ENCODE data around the gene NF1. TPM values are rescaled to one million over a fixed set of nuclear protein-coding genes. Genes with fewer than 3 reads are reported as not detected.

The NF1 gene
- polyA plus RNA-seq, 3 donors: 1.2 to 7.4 (median 2.1) TPM

DNA sequence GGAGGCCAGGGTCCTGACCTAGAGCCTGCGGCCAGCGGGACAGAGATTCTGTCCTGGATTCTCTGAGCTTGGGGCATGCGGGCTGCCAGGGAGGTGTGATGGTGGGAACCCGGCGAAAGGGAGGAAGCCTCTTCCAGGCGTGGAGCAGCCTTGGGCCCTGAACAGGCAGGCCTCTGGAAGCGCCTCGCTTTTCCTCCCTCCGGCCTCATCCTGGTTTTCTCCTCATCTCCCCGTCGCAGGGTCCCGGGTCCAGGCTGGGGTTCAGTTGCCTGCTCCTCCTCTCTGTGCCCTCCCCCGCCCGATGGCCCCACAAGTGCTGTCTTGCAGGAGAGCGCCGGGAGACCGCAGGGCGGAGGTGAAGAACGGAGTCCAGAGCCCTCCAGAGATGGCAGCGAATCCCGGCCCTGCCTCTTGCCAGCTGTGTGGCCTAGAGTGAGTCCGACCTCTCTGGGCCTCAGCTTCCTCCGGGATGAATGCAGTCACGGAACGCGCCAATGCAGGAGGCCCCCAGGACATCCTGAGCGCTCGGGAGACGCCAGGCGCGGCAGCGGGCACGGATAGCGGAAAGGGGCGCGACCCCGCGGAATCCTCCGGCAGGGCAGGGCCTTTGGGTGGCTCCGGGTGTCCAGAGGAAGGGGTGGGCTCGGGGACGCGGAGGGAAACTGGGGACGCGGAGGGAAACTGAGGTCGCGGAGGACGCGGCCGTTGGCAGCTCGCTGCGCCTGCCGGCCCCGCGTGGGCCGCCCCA lies 296.1 kb downstream of the NF1 start:
- 14% methylated on average over 48 of the region's 56 CpGs for WGBS (ENCODE audit: insufficient coverage)
- Histone ChIP-seq H3K4me1 (ENCODE audit: control insufficient read depth in 1 of 2, insufficient read depth in 2 of 2, low read length in 2 of 2) (peaks cover 10 to 14% of the 10 kb centered on the region in 2 donors), H3K79me2 (ENCODE audit: insufficient read depth, low read length) (no peaks in the 10 kb centered on the region), H3K9me3 (replicated peaks in 1 of 2; ENCODE audit: control insufficient read depth in 1 of 2, insufficient read depth in 1 of 2, low read length in 2 of 2) (no peaks in the 10 kb centered on the region), H2AFZ (ENCODE audit: insufficient read depth, low read depth, low read length, poor library complexity, severe bottlenecking) (peak overlapping the region; percentile 53), H3K27me3 (ENCODE audit: control insufficient read depth in 2 of 2, insufficient read depth in 2 of 2, low read length in 2 of 2) (peaks cover 26 to 61% of the 10 kb centered on the region in 2 donors), H3K4me2 (replicated peaks; ENCODE audit: extremely low read depth, low read length, poor library complexity, severe bottlenecking) (peak overlapping the region; percentile 70), H3K36me3 (replicated peaks in 1 of 2; ENCODE audit: control insufficient read depth in 1 of 2, insufficient read depth in 2 of 2, low read length in 2 of 2) (no peaks in the 10 kb centered on the region), H3K9ac (ENCODE audit: insufficient read depth, low read length, poor library complexity, severe bottlenecking) (no peak overlapping the region), H3K4me3 (replicated peaks in 1 of 3; ENCODE audit: low read depth in 2 of 3, low read length in 3 of 3) (peak overlapping the region in 1 of 3 experiments; percentile 63), H4K20me1 (ENCODE audit: insufficient read depth, low read length) (no peaks in the 10 kb centered on the region), H3K27ac (ENCODE audit: low read depth in 1 of 2, low read length in 2 of 2) (no peak overlapping the region)
- Mint-ChIP-seq H3K9me3 (peaks cover 0 to 16% (median 7%) of the 10 kb centered on the region in 7 donors), H3K27ac (no peak overlapping the region), H3K27me3 (ENCODE audit: low read depth in 3 of 3) (peaks cover 60 to 68% (median 61%) of the 10 kb centered on the region in 3 donors), H3K4me3 (peak overlapping the region; percentile 73 to 89), H3K36me3 (peaks cover 0 to 8% of the 10 kb centered on the region in 2 donors), H3K4me1 (peaks cover 16% of the 10 kb centered on the region)
- TF ChIP-seq, protein P1, sequence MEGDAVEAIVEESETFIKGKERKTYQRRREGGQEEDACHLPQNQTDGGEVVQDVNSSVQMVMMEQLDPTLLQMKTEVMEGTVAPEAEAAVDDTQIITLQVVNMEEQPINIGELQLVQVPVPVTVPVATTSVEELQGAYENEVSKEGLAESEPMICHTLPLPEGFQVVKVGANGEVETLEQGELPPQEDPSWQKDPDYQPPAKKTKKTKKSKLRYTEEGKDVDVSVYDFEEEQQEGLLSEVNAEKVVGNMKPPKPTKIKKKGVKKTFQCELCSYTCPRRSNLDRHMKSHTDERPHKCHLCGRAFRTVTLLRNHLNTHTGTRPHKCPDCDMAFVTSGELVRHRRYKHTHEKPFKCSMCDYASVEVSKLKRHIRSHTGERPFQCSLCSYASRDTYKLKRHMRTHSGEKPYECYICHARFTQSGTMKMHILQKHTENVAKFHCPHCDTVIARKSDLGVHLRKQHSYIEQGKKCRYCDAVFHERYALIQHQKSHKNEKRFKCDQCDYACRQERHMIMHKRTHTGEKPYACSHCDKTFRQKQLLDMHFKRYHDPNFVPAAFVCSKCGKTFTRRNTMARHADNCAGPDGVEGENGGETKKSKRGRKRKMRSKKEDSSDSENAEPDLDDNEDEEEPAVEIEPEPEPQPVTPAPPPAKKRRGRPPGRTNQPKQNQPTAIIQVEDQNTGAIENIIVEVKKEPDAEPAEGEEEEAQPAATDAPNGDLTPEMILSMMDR (IDR thresholded peaks at IDR 0.05): no peak
- DNase-seq: no peak
- intact Hi-C loops (cut with micrococcal nuclease): no loop called here

DNA sequence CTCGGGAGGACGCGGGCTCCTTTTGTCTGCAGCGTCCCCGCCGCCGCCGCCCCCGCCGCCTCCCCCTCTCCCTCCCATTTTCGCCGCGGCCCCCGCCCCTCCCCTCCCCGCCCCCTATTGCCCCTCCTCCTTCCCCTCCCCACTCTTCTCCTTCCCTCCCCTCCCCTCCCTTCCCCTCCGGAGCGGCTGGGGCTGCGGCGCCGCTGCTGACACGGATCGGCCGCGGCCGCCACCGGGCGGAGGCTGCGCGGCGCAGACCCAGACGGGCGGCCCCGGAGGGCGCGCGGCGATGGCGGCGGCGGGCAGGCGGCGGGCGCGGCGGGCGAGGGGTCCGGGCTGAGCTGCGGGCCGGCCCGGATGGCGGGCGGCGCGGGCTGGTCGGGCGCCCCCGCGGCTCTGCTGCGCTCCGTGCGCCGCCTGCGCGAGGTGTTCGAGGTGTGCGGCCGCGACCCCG lies 296.7 kb downstream of the NF1 start, which contains the start of gene RAB11FIP4:
Gene RAB11FIP4, plus strand, starts transcription at position 180 of the 454 bp plus-strand sequence. Its CDS starts 178 bp downstream, at position 358.
- Histone ChIP-seq H3K4me2 (replicated peaks; ENCODE audit: extremely low read depth, low read length, poor library complexity, severe bottlenecking) (peak within 1 kb of the TSS; percentile 70), H3K9ac (ENCODE audit: insufficient read depth, low read length, poor library complexity, severe bottlenecking) (no peak within 1 kb of the TSS), H3K79me2 (ENCODE audit: insufficient read depth, low read length) (no peaks in the 10 kb centered on the region), H3K36me3 (replicated peaks in 1 of 2; ENCODE audit: control insufficient read depth in 1 of 2, insufficient read depth in 2 of 2, low read length in 2 of 2) (no peaks in the 10 kb centered on the region), H2AFZ (ENCODE audit: insufficient read depth, low read depth, low read length, poor library complexity, severe bottlenecking) (peak within 1 kb of the TSS; percentile 53), H4K20me1 (ENCODE audit: insufficient read depth, low read length) (no peaks in the 10 kb centered on the region), H3K27ac (ENCODE audit: low read depth in 1 of 2, low read length in 2 of 2) (no peak within 1 kb of the TSS), H3K4me3 (replicated peaks in 1 of 3; ENCODE audit: low read depth in 2 of 3, low read length in 3 of 3) (peak within 1 kb of the TSS in 1 of 3 experiments; percentile 63), H3K4me1 (ENCODE audit: control insufficient read depth in 1 of 2, insufficient read depth in 2 of 2, low read length in 2 of 2) (peaks cover 10 to 14% of the 10 kb centered on the region in 2 donors), H3K9me3 (replicated peaks in 1 of 2; ENCODE audit: control insufficient read depth in 1 of 2, insufficient read depth in 1 of 2, low read length in 2 of 2) (no peaks in the 10 kb centered on the region), H3K27me3 (ENCODE audit: control insufficient read depth in 2 of 2, insufficient read depth in 2 of 2, low read length in 2 of 2) (peaks cover 26 to 63% of the 10 kb centered on the region in 2 donors)
- H3K27me3 Mint-ChIP-seq (ENCODE audit: low read depth in 3 of 3): peaks cover 60 to 72% (median 63%) of the 10 kb centered on the region in 3 donors
- intact Hi-C loops (cut with micrococcal nuclease): no loop called here
- WGBS (ENCODE audit: insufficient coverage): 0% methylated on average over 54 of the region's 69 CpGs
- TF ChIP-seq, protein P1 (IDR thresholded peaks at IDR 0.05): no peak
- no peak within 1 kb of the TSS for H3K27ac Mint-ChIP-seq
- H3K4me1 Mint-ChIP-seq: peaks cover 16% of the 10 kb centered on the region
- DNase-seq: no peak
- H3K36me3 Mint-ChIP-seq: peaks cover 0 to 8% of the 10 kb centered on the region in 2 donors
- H3K4me3 Mint-ChIP-seq: peak within 1 kb of the TSS; percentile 73 to 89
- peaks cover 0 to 16% (median 7%) of the 10 kb centered on the region in 7 donors for H3K9me3 Mint-ChIP-seq
